ENCODE results near the gene RYR3. TPM values are rescaled to one million over a fixed set of nuclear protein-coding genes. Genes with fewer than 3 reads are reported as not detected.

Gene RYR3
- polyA plus RNA-seq, 3 donors, result 0.02 to 4.4 (median 0.80) TPM

- 57 to 76% (median 73%) methylated on average over 3 of the region's 3 CpGs for WGBS, 3 donors
- H3K27ac ChIP-seq (ENCODE audit: low read depth, low read length), result no peak overlapping the region
Measured at GRCh38 chr15:33425142-33425541, 114.4 kb downstream of the RYR3 start.

GRCh38 chr15:33430577-33430976, 119.8 kb downstream of the RYR3 start:
- no peak overlapping the region for H3K27ac ChIP-seq (ENCODE audit: low read depth, low read length)
- WGBS, 3 donors, result 23 to 74% (median 65%) methylated on average over 5 of the region's 5 CpGs

GRCh38 chr15:33433821-33434220, 123.1 kb downstream of the RYR3 start:
- no peak overlapping the region for H3K27ac ChIP-seq (ENCODE audit: low read depth, low read length)

- no peak overlapping the region for H3K27ac ChIP-seq (ENCODE audit: low read depth, low read length)
- 83 to 88% (median 84%) methylated on average over 3 of the region's 3 CpGs for WGBS, 3 donors
Measured at GRCh38 chr15:33438396-33438795, 127.6 kb downstream of the RYR3 start.

- H3K27ac ChIP-seq (ENCODE audit: low read depth, low read length), result no peak overlapping the region
- WGBS, 3 donors, result 51 to 59% (median 59%) methylated on average over 4 of the region's 4 CpGs
Measured at GRCh38 chr15:33440900-33441299, 130.1 kb downstream of the RYR3 start.

- no peak overlapping the region for H3K27ac ChIP-seq (ENCODE audit: low read depth, low read length)
- WGBS, 3 donors, result 23 to 55% (median 52%) methylated on average over 3 of the region's 3 CpGs
Measured at GRCh38 chr15:33442449-33442848, 131.7 kb downstream of the RYR3 start.

GRCh38 chr15:33443708-33444107, 132.9 kb downstream of the RYR3 start:
- no peak overlapping the region for H3K27ac ChIP-seq (ENCODE audit: low read depth, low read length)
- 15 to 29% (median 26%) methylated on average over 1 of the region's 1 CpG for WGBS, 3 donors

- H3K27ac ChIP-seq (ENCODE audit: low read depth, low read length), result no peak overlapping the region
- 40 to 71% (median 47%) methylated on average over 4 of the region's 4 CpGs for WGBS, 3 donors
Measured at GRCh38 chr15:33445984-33446383, 135.2 kb downstream of the RYR3 start.

- 54 to 66% (median 63%) methylated on average over 4 of the region's 4 CpGs for WGBS, 3 donors
- no peak overlapping the region for H3K27ac ChIP-seq (ENCODE audit: low read depth, low read length)
Measured at GRCh38 chr15:33448151-33448550, 137.4 kb downstream of the RYR3 start.

- H3K27ac ChIP-seq (ENCODE audit: low read depth, low read length), result no peak overlapping the region
- WGBS, 3 donors, result 63 to 69% (median 68%) methylated on average over 9 of the region's 9 CpGs
Measured at GRCh38 chr15:33448961-33449606, 138.3 kb downstream of the RYR3 start.

GRCh38 chr15:33449810-33450209, 139.0 kb downstream of the RYR3 start:
- no peak overlapping the region for H3K27ac ChIP-seq (ENCODE audit: low read depth, low read length)
- WGBS, 3 donors, result 11 to 25% (median 21%) methylated on average over 3 of the region's 3 CpGs

- H3K27ac ChIP-seq (ENCODE audit: low read depth, low read length), result no peak overlapping the region
- WGBS, 3 donors, result 70 to 87% (median 85%) methylated on average over 4 of the region's 4 CpGs
Measured at GRCh38 chr15:33451385-33451784, 140.6 kb downstream of the RYR3 start.

- no peak overlapping the region for H3K27ac ChIP-seq (ENCODE audit: low read depth, low read length)
- WGBS, 3 donors, result 54 to 74% (median 72%) methylated on average over 3 of the region's 3 CpGs
Measured at GRCh38 chr15:33453761-33454160, 143.0 kb downstream of the RYR3 start.

- WGBS, 3 donors, result 80 to 89% (median 86%) methylated on average over 7 of the region's 7 CpGs
- H3K27ac ChIP-seq (ENCODE audit: low read depth, low read length), result no peak overlapping the region
Measured at GRCh38 chr15:33454346-33454745, 143.6 kb downstream of the RYR3 start.

GRCh38 chr15:33454996-33455395, 144.2 kb downstream of the RYR3 start:
- 29 to 69% (median 56%) methylated on average over 4 of the region's 4 CpGs for WGBS, 3 donors
- no peak overlapping the region for H3K27ac ChIP-seq (ENCODE audit: low read depth, low read length)

GRCh38 chr15:33458421-33458820, 147.7 kb downstream of the RYR3 start:
- WGBS, 3 donors, result 66 to 85% (median 79%) methylated on average over 2 of the region's 2 CpGs
- H3K27ac ChIP-seq (ENCODE audit: low read depth, low read length), result no peak overlapping the region

GRCh38 chr15:33460166-33460805, 149.5 kb downstream of the RYR3 start:
- WGBS, 3 donors, result 87 to 88% (median 88%) methylated on average over 6 of the region's 6 CpGs
- H3K27ac ChIP-seq (ENCODE audit: low read depth, low read length), result no peak overlapping the region

- no peak overlapping the region for H3K27ac ChIP-seq (ENCODE audit: low read depth, low read length)
- WGBS, 3 donors, result 53 to 74% (median 66%) methylated on average over 2 of the region's 2 CpGs
Measured at GRCh38 chr15:33461671-33462070, 150.9 kb downstream of the RYR3 start.

- WGBS, 3 donors, result 68 to 82% (median 81%) methylated on average over 6 of the region's 6 CpGs
- no peak overlapping the region for H3K27ac ChIP-seq (ENCODE audit: low read depth, low read length)
Measured at GRCh38 chr15:33467146-33467815, 156.5 kb downstream of the RYR3 start.

- no peak overlapping the region for H3K27ac ChIP-seq (ENCODE audit: low read depth, low read length)
- 79 to 83% (median 83%) methylated on average over 1 of the region's 1 CpG for WGBS, 3 donors
Measured at GRCh38 chr15:33467816-33468163, 157.0 kb downstream of the RYR3 start.
